HFF-Myc (cell line): ENCODE data around the gene CHSY3.
A peak's percentile ranks its signal among the peaks of the same experiment; 100 is the strongest.

Experiments
- DNase-seq: peaks from one replicate; pipeline ENCODE4 v3.0.0-alpha.2; 2011; ENCODE audit warnings: low read depth; ENCODE audit errors: extremely low read depth
- H3K4me3 ChIP-seq: replicated peaks from 2 replicates; pipeline ENCODE4 v1.5.1; 2011; ENCODE audit warnings: low read depth, mild to moderate bottlenecking, control low read depth, low read length
- CTCF ChIP-seq: IDR thresholded peaks from 2 replicates; pipeline ENCODE4 v1.5.1; 2012; ENCODE audit warnings: mild to moderate bottlenecking, low read depth, low read length, control low read depth; ENCODE audit errors: missing control alignments

CHSY3 gene

GRCh38 chr5:129945028-129945427, 40.8 kb downstream of the CHSY3 start:
- no peak overlapping the region for H3K4me3 ChIP-seq
- no peak for DNase-seq
- no peak for TF ChIP-seq CTCF

- no peak for DNase-seq
- TF ChIP-seq CTCF: no peak
- H3K4me3 ChIP-seq: no peak overlapping the region
Measured at GRCh38 chr5:129945774-129946270, 41.6 kb downstream of the CHSY3 start.

- H3K4me3 ChIP-seq: no peak overlapping the region
- DNase-seq: no peak
- TF ChIP-seq CTCF: no peak
Measured at GRCh38 chr5:129951039-129951438, 46.8 kb downstream of the CHSY3 start.

GRCh38 chr5:129958581-129958980, 54.3 kb downstream of the CHSY3 start:
- H3K4me3 ChIP-seq: no peak overlapping the region
- no peak for DNase-seq
- TF ChIP-seq CTCF: no peak

GRCh38 chr5:129960831-129961230, 56.6 kb downstream of the CHSY3 start:
- DNase-seq: no peak
- TF ChIP-seq CTCF: no peak

GRCh38 chr5:129962506-129962905, 58.2 kb downstream of the CHSY3 start:
- no peak overlapping the region for H3K4me3 ChIP-seq
- no peak for TF ChIP-seq CTCF

More at GRCh38 chr5:129960831-129961230, 56.6 kb downstream of the CHSY3 start:
- no peak overlapping the region for H3K4me3 ChIP-seq

GRCh38 chr5:129963359-129963758, 59.1 kb downstream of the CHSY3 start:
- peak; percentile 16 for DNase-seq
- no peak overlapping the region for H3K4me3 ChIP-seq

More at GRCh38 chr5:129962506-129962905, 58.2 kb downstream of the CHSY3 start:
- DNase-seq: no peak

More at GRCh38 chr5:129963359-129963758, 59.1 kb downstream of the CHSY3 start:
- TF ChIP-seq CTCF: no peak
